Trophoblast cell (in vitro differentiated cells and primary cell): ENCODE data around the gene FRZB.

Experiments
- DNase-seq, 2 donors: peaks; one replicate each; pipeline ENCODE4 v3.0.0-alpha.2; 2016
- H2AFZ ChIP-seq: 2 replicates; pipeline ENCODE4 v1.6.1; 2013; ENCODE audit warnings: low read length, moderate library complexity, mild to moderate bottlenecking; ENCODE audit not compliant: insufficient read depth, poor library complexity
- H2AK5ac ChIP-seq: 2 replicates; pipeline ENCODE4 v1.6.1; 2013; ENCODE audit warnings: mild to moderate bottlenecking, low read length
- H2BK120ac ChIP-seq: 2 replicates; pipeline ENCODE4 v1.6.1; 2013; ENCODE audit warnings: low read length, mild to moderate bottlenecking, moderate library complexity; ENCODE audit not compliant: insufficient read depth, poor library complexity
- H2BK12ac ChIP-seq: 2 replicates; pipeline ENCODE4 v1.6.1; 2013; ENCODE audit warnings: mild to moderate bottlenecking, low read length, moderate library complexity
- H2BK5ac ChIP-seq: 2 replicates; pipeline ENCODE4 v1.6.1; 2013; ENCODE audit warnings: low read length, low read depth, moderate library complexity, mild to moderate bottlenecking; ENCODE audit not compliant: poor library complexity
- H3K14ac ChIP-seq: 2 replicates; pipeline ENCODE4 v1.6.1; 2013; ENCODE audit warnings: mild to moderate bottlenecking, low read length
- H3K18ac ChIP-seq: 2 replicates; pipeline ENCODE4 v1.6.1; 2013; ENCODE audit warnings: mild to moderate bottlenecking, low read length
- H3K23ac ChIP-seq: 2 replicates; pipeline ENCODE4 v1.6.1; 2013; ENCODE audit warnings: low read length
- H3K27ac ChIP-seq: 2 replicates; pipeline ENCODE4 v1.5.1; 2013; ENCODE audit warnings: low read depth, mild to moderate bottlenecking, inconsistent platforms, low read length, moderate library complexity
- H3K27me3 ChIP-seq: 2 replicates; pipeline ENCODE4 v1.6.1; 2013; ENCODE audit warnings: inconsistent platforms, mild to moderate bottlenecking, low read length, moderate library complexity; ENCODE audit not compliant: insufficient read depth
- H3K36me3 ChIP-seq, 2 experiments: 1 replicate in 1 of 2; 2 replicates in 1 of 2; pipeline ENCODE4 v1.6.1; 2013; ENCODE audit warnings: low read length in 2 of 2, mild to moderate bottlenecking in 2 of 2, moderate library complexity in 1 of 2; ENCODE audit not compliant: insufficient read depth in 2 of 2, control insufficient read depth in 1 of 2
- H3K4ac ChIP-seq: 2 replicates; pipeline ENCODE4 v1.6.1; 2013; ENCODE audit warnings: low read depth, mild to moderate bottlenecking, low read length, moderate library complexity
- H3K4me1 ChIP-seq, 2 experiments: 1 replicate in 1 of 2; 2 replicates in 1 of 2; pipeline ENCODE4 v1.6.1; 2013; ENCODE audit warnings: low read length in 2 of 2, mild to moderate bottlenecking in 2 of 2, moderate library complexity in 1 of 2; ENCODE audit not compliant: insufficient read depth in 2 of 2, control insufficient read depth in 1 of 2
- H3K4me2 ChIP-seq: 2 replicates; pipeline ENCODE4 v1.6.1; 2013; ENCODE audit warnings: inconsistent platforms, mild to moderate bottlenecking, low read length, moderate library complexity
- H3K4me3 ChIP-seq: 2 replicates; pipeline ENCODE4 v1.5.1; 2013; ENCODE audit warnings: mild to moderate bottlenecking, low read depth, low read length, inconsistent platforms
- H3K79me1 ChIP-seq: one replicate; pipeline ENCODE4 v1.6.1; 2013; ENCODE audit warnings: low read length
- H3K79me2 ChIP-seq: 2 replicates; pipeline ENCODE4 v1.6.1; 2013; ENCODE audit warnings: low read length, mild to moderate bottlenecking; ENCODE audit not compliant: control insufficient read depth, insufficient read depth, poor library complexity
- H3K9ac ChIP-seq: 2 replicates; pipeline ENCODE4 v1.6.1; 2013; ENCODE audit warnings: mild to moderate bottlenecking, low read length
- H3K9me3 ChIP-seq: 2 replicates; pipeline ENCODE4 v1.6.1; 2013; ENCODE audit warnings: low read depth, mild to moderate bottlenecking, control low read depth, inconsistent platforms, low read length; ENCODE audit not compliant: insufficient read depth
- H4K12ac ChIP-seq: 2 replicates; pipeline ENCODE4 v1.6.1; 2013; ENCODE audit warnings: low read depth, mild to moderate bottlenecking, low read length, moderate library complexity
- H4K8ac ChIP-seq: 2 replicates; pipeline ENCODE4 v1.6.1; 2013; ENCODE audit warnings: low read depth, mild to moderate bottlenecking, low read length, moderate library complexity
- H4K91ac ChIP-seq: one replicate; pipeline ENCODE4 v1.6.1; 2013; ENCODE audit warnings: low read depth, mild to moderate bottlenecking, low read length, moderate library complexity
- WGBS: extraction: QIAGEN DNeasy Blood & Tissue Kit; methylation state at CpG from one replicate; pipeline ENCODE4 v1.1.7; 2013; ENCODE audit warnings: missing lambda C conversion rate; ENCODE audit not compliant: insufficient read length, insufficient coverage; ENCODE audit errors: extremely low coverage; 5-methylcytosine and 5-hydroxymethylcytosine counted together

FRZB gene

DNA sequence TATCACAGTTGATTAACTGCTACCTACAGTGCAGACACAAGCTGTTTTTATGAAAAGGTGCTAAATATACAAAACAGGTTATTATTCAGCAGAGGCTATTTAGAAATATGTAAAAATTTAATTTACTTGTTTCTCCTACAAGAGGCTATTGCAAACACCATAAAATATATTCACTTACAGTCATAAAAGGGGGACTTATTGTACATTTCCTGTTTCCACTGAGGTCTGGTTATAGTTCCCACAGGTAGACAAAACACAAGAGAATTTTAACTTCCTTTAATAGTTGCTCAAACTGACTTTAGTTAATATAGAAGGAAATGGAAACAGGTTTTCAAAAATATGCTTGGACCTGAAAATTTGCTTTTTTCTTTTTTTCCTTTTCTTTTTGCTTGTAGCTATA lies 40.0 kb upstream of the FRZB start:
- DNase-seq = no peak
- no peak overlapping the region for H3K4me2 ChIP-seq
- H2BK5ac ChIP-seq = no peak overlapping the region
- no peaks in the 10 kb centered on the region for H3K79me2 ChIP-seq
- no peak overlapping the region for H2BK12ac ChIP-seq
- H2AK5ac ChIP-seq = no peak overlapping the region
- no peak overlapping the region for H3K27ac ChIP-seq
- H3K9ac ChIP-seq = no peak overlapping the region
- no peak overlapping the region for H4K8ac ChIP-seq
- no peak overlapping the region for H4K91ac ChIP-seq
- no peak overlapping the region for H3K14ac ChIP-seq
- no peak overlapping the region for H3K4ac ChIP-seq
- no peaks in the 10 kb centered on the region for H3K79me1 ChIP-seq
- no peak overlapping the region for H3K18ac ChIP-seq
- H3K36me3 ChIP-seq = peaks cover 5 to 12% of the 10 kb centered on the region in 2 experiments
- no peak overlapping the region for H3K4me3 ChIP-seq
- no peaks in the 10 kb centered on the region for H3K27me3 ChIP-seq
- no peak overlapping the region for H2BK120ac ChIP-seq
- H3K9me3 ChIP-seq = peaks cover 2% of the 10 kb centered on the region
- H3K23ac ChIP-seq = no peak overlapping the region
- H4K12ac ChIP-seq = no peak overlapping the region
- H3K4me1 ChIP-seq = no peaks in the 10 kb centered on the region
- no peak overlapping the region for H2AFZ ChIP-seq

DNA sequence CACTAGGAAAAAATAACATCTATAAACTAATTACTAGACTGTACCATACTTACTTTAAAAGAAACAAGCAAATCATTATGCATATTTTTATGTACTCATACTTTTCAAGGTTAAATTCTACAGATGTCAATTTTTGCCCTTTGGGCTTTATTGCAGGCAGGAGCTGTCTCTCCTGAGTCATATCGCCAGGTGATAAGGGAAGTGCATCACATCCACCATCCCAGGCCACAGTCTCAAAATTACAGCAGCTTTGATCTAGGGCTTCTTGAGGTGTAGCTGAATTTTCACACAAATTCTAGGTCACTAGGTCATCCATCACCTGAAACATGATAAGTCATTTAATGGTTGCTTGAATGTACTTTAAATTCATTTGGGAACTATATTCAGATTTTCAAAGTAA lies 38.4 kb upstream of the FRZB start:
- WGBS = no CpG with 5 or more reads among the region's 1 CpG
- DNase-seq = peak; percentile 11 to 53

DNA sequence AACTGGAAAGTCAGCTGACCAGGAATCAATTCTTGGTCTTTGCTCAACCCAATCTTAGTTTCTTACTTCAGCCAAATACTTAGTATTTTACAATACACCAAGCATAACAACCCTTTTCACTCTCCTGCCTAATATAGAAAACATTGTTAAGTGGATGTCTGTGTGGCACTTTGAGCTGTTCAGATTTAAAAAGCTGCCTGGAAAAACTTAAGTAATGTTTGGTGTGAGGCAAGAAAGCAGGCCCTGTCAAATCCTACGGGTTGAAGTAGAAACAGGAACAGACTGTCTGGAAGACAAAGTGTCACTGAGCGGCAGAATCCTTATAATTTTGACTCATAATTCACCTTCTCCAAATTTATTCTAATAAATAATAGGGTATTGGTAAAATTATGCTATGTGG lies 37.1 kb upstream of the FRZB start:
- no peak overlapping the region for H2BK120ac ChIP-seq
- no peaks in the 10 kb centered on the region for H3K27me3 ChIP-seq
- H3K9ac ChIP-seq = no peak overlapping the region
- no peak overlapping the region for H3K23ac ChIP-seq
- H3K9me3 ChIP-seq = peaks cover 2% of the 10 kb centered on the region
- no peak overlapping the region for H4K12ac ChIP-seq
- H3K18ac ChIP-seq = no peak overlapping the region
- no peak overlapping the region for H3K4me2 ChIP-seq
- H3K27ac ChIP-seq = no peak overlapping the region
- no peaks in the 10 kb centered on the region for H3K4me1 ChIP-seq
- no CpG with 5 or more reads among the region's 2 CpGs for WGBS
- H3K4me3 ChIP-seq = no peak overlapping the region
- H2AK5ac ChIP-seq = no peak overlapping the region
- no peak overlapping the region for H2AFZ ChIP-seq
- H3K79me1 ChIP-seq = no peaks in the 10 kb centered on the region
- H2BK12ac ChIP-seq = no peak overlapping the region
- peaks cover 2 to 5% of the 10 kb centered on the region in 2 experiments for H3K36me3 ChIP-seq
- no peak overlapping the region for H4K91ac ChIP-seq
- H3K4ac ChIP-seq = no peak overlapping the region
- no peak overlapping the region for H4K8ac ChIP-seq
- H3K14ac ChIP-seq = no peak overlapping the region
- peak in 1 of 2 donors; percentile 58 for DNase-seq
- H2BK5ac ChIP-seq = no peak overlapping the region
- no peaks in the 10 kb centered on the region for H3K79me2 ChIP-seq

More for the DNA sequence above, 38.4 kb upstream of the FRZB start:
- H3K4me3 ChIP-seq = no peak overlapping the region
- H3K4me2 ChIP-seq = no peak overlapping the region
- no peaks in the 10 kb centered on the region for H3K79me1 ChIP-seq
- H3K27me3 ChIP-seq = no peaks in the 10 kb centered on the region
- peaks cover 4 to 5% of the 10 kb centered on the region in 2 experiments for H3K36me3 ChIP-seq
- H3K23ac ChIP-seq = no peak overlapping the region
- no peak overlapping the region for H2AK5ac ChIP-seq
- H4K12ac ChIP-seq = no peak overlapping the region
- no peak overlapping the region for H3K27ac ChIP-seq
- no peak overlapping the region for H2AFZ ChIP-seq
- H3K79me2 ChIP-seq = no peaks in the 10 kb centered on the region
- H3K9me3 ChIP-seq = peaks cover 2% of the 10 kb centered on the region
- no peak overlapping the region for H2BK5ac ChIP-seq
- H3K9ac ChIP-seq = no peak overlapping the region
- H3K4ac ChIP-seq = no peak overlapping the region
- no peak overlapping the region for H2BK12ac ChIP-seq
- no peak overlapping the region for H3K18ac ChIP-seq
- H4K91ac ChIP-seq = no peak overlapping the region
- no peak overlapping the region for H4K8ac ChIP-seq
- no peaks in the 10 kb centered on the region for H3K4me1 ChIP-seq
- no peak overlapping the region for H3K14ac ChIP-seq
- H2BK120ac ChIP-seq = no peak overlapping the region

DNA sequence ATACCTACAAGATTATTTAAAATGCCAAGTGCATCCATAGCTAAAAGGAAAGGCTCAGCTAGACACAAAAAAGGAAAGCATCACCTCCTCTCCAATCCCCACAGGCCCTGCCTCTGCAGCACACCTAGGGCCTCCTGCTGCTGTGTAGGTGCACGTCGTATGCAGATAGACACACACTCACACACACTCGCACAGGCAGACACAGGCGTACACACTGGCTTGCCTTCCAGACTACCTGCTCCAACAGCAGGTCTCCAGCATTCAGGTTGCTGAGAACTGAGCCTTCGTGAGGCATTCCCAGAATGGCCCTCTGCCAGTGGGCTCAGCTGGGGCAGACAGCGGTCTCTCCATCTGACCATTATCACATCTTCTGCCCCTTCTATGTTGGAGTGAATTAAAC lies 35.3 kb upstream of the FRZB start:
- Histone ChIP-seq H4K91ac (no peak overlapping the region), H2BK5ac (no peak overlapping the region), H3K14ac (no peak overlapping the region), H3K4me3 (peak overlapping the region; percentile 2), H3K18ac (no peak overlapping the region), H3K36me3 (peaks cover 0 to 2% of the 10 kb centered on the region in 2 experiments), H2BK12ac (no peak overlapping the region), H4K8ac (no peak overlapping the region), H2BK120ac (no peak overlapping the region), H3K27ac (no peak overlapping the region), H3K79me1 (no peaks in the 10 kb centered on the region), H3K4me2 (no peak overlapping the region), H3K9ac (no peak overlapping the region), H3K27me3 (no peaks in the 10 kb centered on the region), H2AFZ (no peak overlapping the region), H3K4ac (no peak overlapping the region), H4K12ac (no peak overlapping the region), H3K23ac (no peak overlapping the region), H3K4me1 (no peaks in the 10 kb centered on the region), H2AK5ac (no peak overlapping the region), H3K79me2 (no peaks in the 10 kb centered on the region), H3K9me3 (peaks cover 2% of the 10 kb centered on the region)
- no peak for DNase-seq
- WGBS = no CpG with 5 or more reads among the region's 6 CpGs
